Activated T-cell treated with anti-CD3 and anti-CD28 coated beads for 1 hour (primary cell): ENCODE data around the gene NRG2.

Experiments
- DNase-seq: peaks from one replicate; pipeline ENCODE4 v3.0.0-alpha.2; 2020; ENCODE audit warnings: low read depth

The NRG2 gene

GRCh38 chr5:139838381-139839197, 204.5 kb downstream of the NRG2 start:
- no peak for DNase-seq

- DNase-seq, result no peak
Observed at GRCh38 chr5:139837711-139838380, 205.3 kb downstream of the NRG2 start.

DNA sequence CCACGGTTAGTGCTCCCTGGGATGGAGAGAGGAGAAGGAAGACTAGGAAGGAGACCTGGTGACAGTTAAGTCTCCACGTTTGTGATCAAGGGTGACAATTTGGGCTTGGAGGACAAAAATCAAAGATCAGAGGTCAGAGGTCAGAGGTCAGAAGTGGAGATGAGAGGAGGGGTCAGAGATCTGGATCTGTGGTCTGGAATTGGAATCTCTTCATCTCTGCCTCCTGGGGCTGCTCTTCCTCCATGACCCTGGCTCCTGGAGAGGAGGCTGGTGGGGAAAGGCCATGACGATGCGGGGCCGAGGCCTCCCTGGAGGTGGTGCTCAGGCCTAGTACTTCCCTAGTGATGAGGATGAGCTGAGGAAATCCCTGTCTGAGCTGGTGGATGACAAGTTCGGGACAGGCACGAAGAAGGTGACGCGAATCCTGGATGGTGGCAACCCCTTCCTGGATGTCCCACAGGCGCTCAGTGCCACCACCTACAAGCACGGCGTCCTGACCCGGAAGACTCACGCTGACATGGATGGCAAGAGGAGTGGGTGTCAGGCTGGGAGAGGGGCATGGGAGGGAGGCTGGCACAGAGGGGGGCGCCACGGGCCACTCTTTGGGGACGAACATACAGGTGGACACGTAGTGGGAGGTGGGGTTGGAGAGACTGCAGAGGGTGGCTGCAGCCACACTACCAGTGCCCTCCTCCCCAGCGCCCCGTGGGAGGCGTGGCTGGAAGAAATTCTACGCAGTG, 206.5 kb downstream of the NRG2 start:
- DNase-seq, result no peak

DNA sequence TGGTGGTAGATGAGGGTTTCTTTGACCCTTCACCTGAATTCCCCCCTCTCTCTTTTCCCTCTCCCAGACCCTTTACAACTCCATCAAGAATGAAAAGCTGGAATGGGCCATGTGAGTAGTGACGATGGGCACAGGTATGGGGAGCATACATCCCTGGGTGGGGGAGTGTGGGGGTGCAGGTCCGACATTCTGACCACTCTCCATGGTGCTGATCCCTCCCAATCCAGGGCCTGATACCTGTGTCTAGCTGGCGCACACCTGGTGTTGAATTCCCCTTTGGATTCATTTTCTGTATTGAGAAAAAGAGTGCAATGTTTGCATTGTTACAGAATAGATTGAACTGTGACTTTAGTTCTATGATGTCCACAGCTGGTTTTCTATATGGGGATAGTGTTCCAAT, 207.4 kb downstream of the NRG2 start:
- DNase-seq, result no peak

DNA sequence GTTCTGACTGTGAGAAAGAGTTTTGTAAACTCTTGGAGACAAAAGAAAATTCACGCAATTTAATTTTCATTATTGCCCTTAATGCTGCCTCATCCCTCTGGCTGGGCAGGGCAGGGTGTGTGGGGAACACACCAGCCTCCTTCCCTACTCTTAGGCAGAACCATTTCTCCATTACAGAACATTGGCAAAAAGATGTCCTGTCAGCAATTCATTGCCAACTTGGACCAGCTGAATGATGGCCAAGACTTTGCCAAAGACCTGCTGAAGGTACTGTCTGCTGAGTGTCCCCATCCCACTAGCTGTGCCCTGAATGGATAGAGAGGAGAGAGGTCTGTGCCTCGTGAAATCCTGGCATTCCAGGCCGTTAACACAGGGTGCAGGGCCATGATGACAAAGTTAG, 209.6 kb downstream of the NRG2 start:
- DNase-seq, result no peak

GRCh38 chr5:139831624-139832023, 211.5 kb downstream of the NRG2 start:
- no peak for DNase-seq

- no peak for DNase-seq
Observed at GRCh38 chr5:139829471-139829870, 213.6 kb downstream of the NRG2 start.

GRCh38 chr5:139828207-139828895, 214.7 kb downstream of the NRG2 start:
- DNase-seq, result no peak

DNA sequence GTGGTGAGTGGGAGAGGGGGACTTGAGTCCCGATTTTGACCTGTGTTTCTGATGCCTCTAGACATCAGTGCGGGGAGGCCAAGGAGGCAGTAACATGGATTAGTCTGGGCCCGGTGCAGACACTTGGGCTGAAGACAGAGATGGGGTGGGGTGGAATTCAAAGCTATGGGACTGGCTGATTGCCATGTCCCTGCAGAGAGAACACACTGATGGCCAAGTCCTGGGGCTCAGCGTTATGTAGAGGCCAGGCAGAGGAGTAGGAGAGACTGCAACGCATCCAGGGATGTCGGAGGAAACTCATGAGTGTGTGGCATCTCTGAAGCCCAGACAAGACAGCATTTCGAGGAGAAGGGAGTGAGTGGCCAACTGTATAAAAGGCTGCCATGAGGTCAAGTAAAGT, 217.4 kb downstream of the NRG2 start:
- DNase-seq, result no peak

GRCh38 chr5:139823757-139824355, 219.2 kb downstream of the NRG2 start:
- no peak for DNase-seq

GRCh38 chr5:139822553-139823425, 220.3 kb downstream of the NRG2 start:
- no peak for DNase-seq

DNA sequence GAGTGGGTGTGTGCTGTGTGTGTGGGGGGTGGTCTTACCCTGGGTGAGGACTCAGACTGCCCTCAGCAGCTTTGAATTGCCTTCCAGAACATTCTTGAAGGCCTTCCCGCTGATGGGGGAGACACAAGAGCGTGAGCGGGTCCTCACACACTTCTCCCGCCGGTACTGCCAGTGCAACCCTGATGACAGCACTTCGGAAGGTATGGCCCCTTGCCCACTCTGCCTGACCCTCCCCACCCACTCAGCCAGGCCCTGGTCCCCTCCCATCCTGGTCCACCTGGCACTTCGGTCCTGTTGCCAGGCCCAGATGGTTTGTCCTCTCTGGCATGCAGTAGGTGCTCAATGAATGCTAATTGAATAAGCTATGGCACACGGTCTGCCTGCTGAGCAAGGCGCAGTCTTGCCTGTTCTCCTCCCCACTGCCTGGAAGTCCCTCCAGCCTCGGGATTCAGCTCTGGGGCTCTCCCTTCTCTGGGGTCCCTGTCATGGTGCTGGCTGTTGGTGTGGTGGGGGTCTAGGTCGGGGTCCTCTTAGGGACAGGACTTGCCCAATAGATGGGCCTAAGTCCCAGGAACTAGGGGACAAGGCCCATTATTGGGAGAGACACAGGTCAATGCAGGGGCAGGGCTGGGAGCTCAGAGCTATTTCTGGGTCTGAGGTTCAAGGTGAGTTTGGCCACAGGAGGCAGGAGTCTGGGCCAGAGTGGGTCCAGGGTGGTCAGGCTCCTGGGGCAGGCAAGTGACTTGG, 221.1 kb downstream of the NRG2 start:
- no peak for DNase-seq

DNA sequence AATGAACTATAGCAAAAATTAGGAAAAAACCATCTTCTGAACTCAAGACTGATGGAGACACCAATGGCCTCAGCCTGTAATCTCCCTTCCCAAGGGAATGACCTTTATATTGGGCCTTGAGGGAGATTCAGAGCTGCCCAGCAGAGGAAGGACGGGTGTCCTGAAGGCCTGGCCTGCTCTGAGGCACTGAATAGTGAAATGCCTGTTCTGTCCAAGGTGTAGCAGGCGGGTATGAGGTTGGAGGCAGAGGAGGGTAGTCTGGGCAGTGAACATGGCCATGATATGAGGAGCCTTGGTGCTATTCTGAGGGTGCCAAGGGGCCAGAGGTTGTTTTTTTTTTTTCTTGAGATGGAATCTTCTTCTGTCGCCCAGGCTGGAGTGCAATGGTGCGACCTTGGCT, 222.5 kb downstream of the NRG2 start:
- no peak for DNase-seq

GRCh38 chr5:139820130-139820529, 223.0 kb downstream of the NRG2 start:
- no peak for DNase-seq

GRCh38 chr5:139817970-139818369, 225.1 kb downstream of the NRG2 start:
- no peak for DNase-seq

DNA sequence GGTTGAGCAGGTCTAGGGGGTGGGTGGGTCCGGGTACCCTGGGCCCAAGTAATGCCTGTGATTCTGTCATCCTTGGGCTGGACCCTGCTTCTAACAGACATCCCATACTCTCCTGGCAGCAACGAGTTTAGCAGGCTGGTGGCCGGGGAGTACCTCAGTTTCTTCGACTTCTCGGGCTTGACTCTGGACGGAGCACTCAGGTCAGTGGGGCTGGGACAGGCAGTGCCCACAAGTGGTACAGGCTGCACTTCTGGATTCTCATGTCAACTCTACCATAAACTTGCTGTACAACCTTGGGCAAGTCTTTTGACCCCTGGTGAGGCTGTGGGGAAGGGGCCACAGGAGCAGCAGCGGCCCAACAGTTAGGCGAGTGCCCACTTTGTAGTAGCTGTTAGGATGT, 225.7 kb downstream of the NRG2 start:
- DNase-seq, result no peak

- no peak for DNase-seq
Observed at GRCh38 chr5:139816566-139816965, 226.5 kb downstream of the NRG2 start.

GRCh38 chr5:139814704-139815280, 228.3 kb downstream of the NRG2 start:
- no peak for DNase-seq

DNA sequence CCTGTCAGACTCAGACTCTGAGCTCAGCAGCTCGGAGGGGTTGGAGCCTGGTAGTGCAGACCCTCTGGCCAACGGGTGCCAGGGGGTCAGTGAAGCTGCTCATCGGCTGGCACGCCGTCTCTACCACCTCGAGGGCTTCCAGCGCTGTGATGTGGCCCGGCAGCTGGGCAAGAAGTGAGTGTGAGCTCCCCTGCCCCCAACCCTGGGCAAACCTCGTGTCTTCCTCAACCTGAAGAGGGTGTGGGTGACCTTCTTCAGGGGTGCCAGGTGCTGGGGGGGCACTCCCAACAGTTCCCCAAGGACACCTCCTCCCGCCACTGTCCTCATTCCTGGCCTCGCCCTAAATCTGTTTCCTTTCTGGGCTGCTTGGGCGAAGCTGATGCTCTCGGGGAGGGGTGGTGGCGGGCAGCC, 228.9 kb downstream of the NRG2 start:
- DNase-seq, result no peak
